H9 (cell line): Measurements from ENCODE around the gene VOPP1. TPM values are rescaled to one million over a fixed set of nuclear protein-coding genes. Genes with fewer than 3 reads are reported as not detected.

ENCODE experiments used
- DNase-seq: peaks from one replicate; pipeline ENCODE4 v3.0.0-alpha.2; 2017
- H2AFZ ChIP-seq: one replicate; pipeline ENCODE4 v1.6.1; 2013; ENCODE audit warnings: mild to moderate bottlenecking, low read length, control low read depth, moderate library complexity
- H2AK5ac ChIP-seq: 2 replicates; pipeline ENCODE4 v1.6.1; 2013; ENCODE audit warnings: low read length, control low read depth, mixed read lengths; ENCODE audit not compliant: insufficient read length
- H2BK120ac ChIP-seq: one replicate; pipeline ENCODE4 v1.6.1; 2013; ENCODE audit warnings: low read depth, mild to moderate bottlenecking, low read length, control low read depth, inconsistent platforms; ENCODE audit not compliant: poor library complexity, severe bottlenecking
- H2BK12ac ChIP-seq: 2 replicates; pipeline ENCODE4 v1.6.1; 2013; ENCODE audit warnings: low read length, control low read depth, mixed read lengths, low read depth; ENCODE audit not compliant: insufficient read length
- H2BK15ac ChIP-seq: 2 replicates; pipeline ENCODE4 v1.6.1; 2013; ENCODE audit warnings: low read depth, low read length, control low read depth
- H2BK20ac ChIP-seq: one replicate; pipeline ENCODE4 v1.6.1; 2013; ENCODE audit warnings: low read depth, mild to moderate bottlenecking, low read length, control low read depth, inconsistent platforms; ENCODE audit not compliant: poor library complexity, severe bottlenecking
- H2BK5ac ChIP-seq: 2 replicates; pipeline ENCODE4 v1.6.1; 2013; ENCODE audit warnings: low read length, control low read depth, mixed read lengths; ENCODE audit not compliant: insufficient read length
- H3K14ac ChIP-seq: 2 replicates; pipeline ENCODE4 v1.6.1; 2013; ENCODE audit warnings: low read length, control low read depth; ENCODE audit not compliant: insufficient read depth
- H3K18ac ChIP-seq: 2 replicates; pipeline ENCODE4 v1.6.1; 2013; ENCODE audit warnings: low read depth, mild to moderate bottlenecking, mixed read lengths, low read length, control low read depth; ENCODE audit not compliant: insufficient read length
- H3K23ac ChIP-seq: 2 replicates; pipeline ENCODE4 v1.6.1; 2013; ENCODE audit warnings: low read length, control low read depth, mixed read lengths, low read depth; ENCODE audit not compliant: insufficient read length
- H3K23me2 ChIP-seq: 2 replicates; pipeline ENCODE4 v1.6.1; 2013; ENCODE audit warnings: low read depth, mild to moderate bottlenecking, mixed read lengths, low read length, control low read depth; ENCODE audit not compliant: insufficient read length, poor library complexity, severe bottlenecking
- H3K27ac ChIP-seq: 2 replicates; pipeline ENCODE4 v1.5.1; 2013; ENCODE audit warnings: low read length, control low read depth, mixed read lengths, low read depth; ENCODE audit not compliant: insufficient read length
- H3K27me3 ChIP-seq: 2 replicates; pipeline ENCODE4 v1.6.1; 2013; ENCODE audit warnings: low read length, control low read depth, inconsistent platforms; ENCODE audit not compliant: insufficient read depth
- H3K4ac ChIP-seq: 2 replicates; pipeline ENCODE4 v1.6.1; 2013; ENCODE audit warnings: low read depth, mild to moderate bottlenecking, control low read depth, inconsistent platforms, low read length, moderate library complexity
- H3K4me1 ChIP-seq: 2 replicates; pipeline ENCODE4 v1.6.1; 2013; ENCODE audit warnings: low read length, control low read depth, inconsistent platforms; ENCODE audit not compliant: insufficient read depth
- H3K4me2 ChIP-seq: 2 replicates; pipeline ENCODE4 v1.6.1; 2013; ENCODE audit warnings: low read length, control low read depth, mixed read lengths; ENCODE audit not compliant: insufficient read length, insufficient read depth
- H3K56ac ChIP-seq: 2 replicates; pipeline ENCODE4 v1.6.1; 2013; ENCODE audit warnings: low read depth, mild to moderate bottlenecking, mixed read lengths, low read length, control low read depth; ENCODE audit not compliant: insufficient read length
- H3K79me1 ChIP-seq: 2 replicates; pipeline ENCODE4 v1.6.1; 2013; ENCODE audit warnings: low read depth, mild to moderate bottlenecking, moderate library complexity, low read length, control low read depth, inconsistent platforms; ENCODE audit not compliant: insufficient read depth, poor library complexity, severe bottlenecking
- H3K79me2 ChIP-seq: 2 replicates; pipeline ENCODE4 v1.6.1; 2013; ENCODE audit warnings: low read length, control low read depth, inconsistent platforms; ENCODE audit not compliant: insufficient read depth
- H3K9ac ChIP-seq: 2 replicates; pipeline ENCODE4 v1.6.1; 2013; ENCODE audit warnings: low read length, control low read depth, mixed read lengths; ENCODE audit not compliant: insufficient read length; ENCODE audit errors: extremely low read depth
- H3K9me3 ChIP-seq: one replicate; pipeline ENCODE4 v1.6.1; 2013; ENCODE audit warnings: low read depth, low read length, inconsistent platforms; ENCODE audit not compliant: control insufficient read depth
- H3T11ph ChIP-seq: one replicate; pipeline ENCODE4 v1.6.1; 2013; ENCODE audit warnings: mild to moderate bottlenecking, low read length, control low read depth, inconsistent platforms
- H4K20me1 ChIP-seq: one replicate; pipeline ENCODE4 v1.6.1; 2013; ENCODE audit not compliant: control insufficient read depth, insufficient read length, insufficient read depth
- H4K5ac ChIP-seq: 2 replicates; pipeline ENCODE4 v1.6.1; 2013; ENCODE audit warnings: low read depth, mild to moderate bottlenecking, mixed read lengths, low read length, control low read depth; ENCODE audit not compliant: insufficient read length
- H4K8ac ChIP-seq: replicated peaks from 2 replicates; pipeline ENCODE4 v1.6.1; 2013; ENCODE audit warnings: low read length, control low read depth, mixed read lengths, low read depth; ENCODE audit not compliant: insufficient read length
- H4K91ac ChIP-seq: 2 replicates; pipeline ENCODE4 v1.6.1; 2013; ENCODE audit warnings: low read depth, mild to moderate bottlenecking, moderate library complexity, mixed read lengths, low read length, control low read depth; ENCODE audit not compliant: insufficient read length
- H3K27ac Mint-ChIP-seq, 3 experiments: 2 replicates in 2 of 3; 3 replicates in 1 of 3; pipeline ENCODE4 v1.8.0; 2020 to 2021; ENCODE audit warnings: mixed read lengths in 3 of 3, mild to moderate bottlenecking in 1 of 3, moderate library complexity in 1 of 3
- H3K27me3 Mint-ChIP-seq: 2 replicates; pipeline ENCODE4 v1.8.0; 2021; ENCODE audit warnings: low read depth, mild to moderate bottlenecking, moderate library complexity, mixed read lengths
- H3K36me3 Mint-ChIP-seq, 3 experiments: 2 replicates in 2 of 3; 3 replicates in 1 of 3; pipeline ENCODE4 v1.8.0; 2020 to 2021; ENCODE audit warnings: low read depth in 3 of 3, mixed read lengths in 3 of 3; ENCODE audit not compliant: insufficient read depth in 1 of 3
- H3K4me1 Mint-ChIP-seq, 2 experiments: 2 replicates each; pipeline ENCODE4 v1.8.0; 2020; ENCODE audit warnings: mixed read lengths in 2 of 2
- H3K4me3 Mint-ChIP-seq, 2 experiments: 2 replicates in 1 of 2; 3 replicates in 1 of 2; pipeline ENCODE4 v1.8.0; 2020 to 2021; ENCODE audit warnings: mild to moderate bottlenecking in 2 of 2, mixed read lengths in 2 of 2, moderate library complexity in 1 of 2
- H3K9me3 Mint-ChIP-seq, 2 experiments: 2 replicates in 1 of 2; 3 replicates in 1 of 2; pipeline ENCODE4 v1.8.0; 2020; ENCODE audit warnings: mild to moderate bottlenecking in 2 of 2, mixed read lengths in 2 of 2, moderate library complexity in 1 of 2
- WGBS: extraction: QIAGEN DNeasy Blood & Tissue Kit; methylation state at CpG from one replicate; pipeline ENCODE4 v1.1.7; 2013; ENCODE audit warnings: missing lambda C conversion rate, low lambda C conversion rate, mixed read lengths; ENCODE audit not compliant: insufficient read length; ENCODE audit errors: extremely low coverage; 5-methylcytosine and 5-hydroxymethylcytosine counted together
- total RNA-seq: library from RNA; stranded (reverse); gene quantifications from 2 replicates; pipeline ENCODE4 v1.2.1, GENCODE V29; 2021
- TF ChIP-seq, protein P1 (sequence below): fragments of 200-600 bp; sonication (generic); conservative IDR thresholded peaks from 3 replicates; pipeline ENCODE4 v1.8.0; 2021; ENCODE audit warnings: antibody characterized with exemption, mild to moderate bottlenecking

The VOPP1 gene
- total RNA-seq, 1 experiment from 2014 or later, result 55.7 TPM

DNA sequence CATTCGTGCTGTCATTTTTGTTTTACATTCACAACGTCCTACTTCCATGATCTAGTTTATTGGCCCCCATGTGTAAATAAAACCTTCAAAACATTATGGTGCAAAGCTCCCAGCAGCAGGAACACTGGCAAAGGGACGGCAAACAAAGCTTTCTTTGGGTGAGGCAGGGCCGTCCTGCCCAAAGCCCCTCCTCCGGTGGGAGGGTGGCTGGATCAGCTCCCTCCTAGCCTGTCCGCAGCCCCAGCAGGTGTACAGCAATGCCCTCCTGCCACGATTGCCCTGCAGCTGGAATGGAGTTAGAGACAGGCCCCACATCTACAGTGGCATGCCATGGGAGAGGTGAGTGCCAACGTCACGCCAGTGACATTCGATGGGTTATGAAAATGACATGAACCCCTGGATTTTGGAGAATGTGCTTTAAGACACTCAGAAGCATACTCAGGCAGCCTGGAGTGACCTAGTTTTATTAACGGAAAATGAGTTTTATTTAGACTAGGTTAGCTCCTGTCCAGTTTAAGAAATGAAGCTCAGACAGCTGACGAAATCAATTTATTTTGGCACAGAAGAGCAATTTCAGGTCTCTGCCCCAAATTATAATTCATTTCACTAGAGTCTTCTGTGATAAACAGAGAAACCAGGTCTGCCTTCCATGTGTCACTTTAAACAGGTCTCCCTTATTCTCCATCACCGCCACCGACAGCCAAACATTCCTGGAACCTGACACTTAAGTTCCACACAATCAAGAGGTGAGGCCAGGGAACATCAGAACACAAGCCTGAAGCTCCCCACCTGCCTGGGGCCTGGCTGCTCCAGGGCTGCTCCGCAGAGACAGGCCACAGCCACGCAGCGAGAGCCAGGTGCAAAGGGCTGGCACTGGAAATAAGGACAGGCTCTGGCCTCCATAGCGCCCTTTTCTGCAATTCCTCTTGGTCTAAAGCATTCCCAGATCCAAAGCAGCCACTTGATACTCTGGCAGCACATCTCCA is 50.1 kb downstream of the VOPP1 start:
- Histone ChIP-seq H3K23ac (no peak overlapping the region), H4K91ac (no peak overlapping the region), H3K4me2 (no peak overlapping the region), H2BK120ac (no peak overlapping the region), H2AK5ac (no peak overlapping the region), H2BK20ac (no peak overlapping the region), H3K27me3 (no peaks in the 10 kb centered on the region), H4K8ac (no peak overlapping the region), H3K4me1 (peaks cover 8% of the 10 kb centered on the region), H2AFZ (no peak overlapping the region), H3K79me2 (peaks cover 5% of the 10 kb centered on the region; the same call in 1 of the 2 replicates), H3K23me2 (no peaks in the 10 kb centered on the region), H4K5ac (no peak overlapping the region), H3T11ph (no peak overlapping the region), H3K14ac (no peak overlapping the region), H3K27ac (no peak overlapping the region), H3K79me1 (no peaks in the 10 kb centered on the region), H2BK12ac (no peak overlapping the region), H3K56ac (no peak overlapping the region), H3K9me3 (no peaks in the 10 kb centered on the region), H4K20me1 (no peaks in the 10 kb centered on the region), H3K9ac (no peak overlapping the region), H3K18ac (no peak overlapping the region), H2BK15ac (no peak overlapping the region), H3K4ac (no peak overlapping the region), H2BK5ac (no peak overlapping the region)
- H3K4me3 Mint-ChIP-seq, result 0 out of 5 replicates have a peak overlapping the region, but pooled peaks of 1 of the 2 experiments have one; percentile 36
- H3K27ac Mint-ChIP-seq, result peak overlapping the region in 1 of 3 experiments; percentile 63; a peak in 1 of 7 replicates
- no peaks in the 10 kb centered on the region for H3K9me3 Mint-ChIP-seq
- no CpG with 5 or more reads among the region's 18 CpGs for WGBS
- DNase-seq, result no peak
- no peaks in the 10 kb centered on the region for H3K27me3 Mint-ChIP-seq
- peaks cover 12 to 31% (median 19%) of the 10 kb centered on the region in 3 experiments; a peak in 6 of 7 replicates for H3K36me3 Mint-ChIP-seq
- TF ChIP-seq, protein P1, sequence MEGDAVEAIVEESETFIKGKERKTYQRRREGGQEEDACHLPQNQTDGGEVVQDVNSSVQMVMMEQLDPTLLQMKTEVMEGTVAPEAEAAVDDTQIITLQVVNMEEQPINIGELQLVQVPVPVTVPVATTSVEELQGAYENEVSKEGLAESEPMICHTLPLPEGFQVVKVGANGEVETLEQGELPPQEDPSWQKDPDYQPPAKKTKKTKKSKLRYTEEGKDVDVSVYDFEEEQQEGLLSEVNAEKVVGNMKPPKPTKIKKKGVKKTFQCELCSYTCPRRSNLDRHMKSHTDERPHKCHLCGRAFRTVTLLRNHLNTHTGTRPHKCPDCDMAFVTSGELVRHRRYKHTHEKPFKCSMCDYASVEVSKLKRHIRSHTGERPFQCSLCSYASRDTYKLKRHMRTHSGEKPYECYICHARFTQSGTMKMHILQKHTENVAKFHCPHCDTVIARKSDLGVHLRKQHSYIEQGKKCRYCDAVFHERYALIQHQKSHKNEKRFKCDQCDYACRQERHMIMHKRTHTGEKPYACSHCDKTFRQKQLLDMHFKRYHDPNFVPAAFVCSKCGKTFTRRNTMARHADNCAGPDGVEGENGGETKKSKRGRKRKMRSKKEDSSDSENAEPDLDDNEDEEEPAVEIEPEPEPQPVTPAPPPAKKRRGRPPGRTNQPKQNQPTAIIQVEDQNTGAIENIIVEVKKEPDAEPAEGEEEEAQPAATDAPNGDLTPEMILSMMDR, result no peak
- peaks cover 50 to 57% of the 10 kb centered on the region in 2 experiments for H3K4me1 Mint-ChIP-seq
